Esophagus squamous epithelium (tissue), 4 donors: Measurements from ENCODE around the gene ARHGAP4.

Experiments used
- CTCF ChIP-seq, 6 experiments: fragments of 450-650 bp in 4 of 6; fragments of 200-600 bp in 2 of 6; sonication (generic) in 2 of 6; IDR thresholded peaks; one replicate each; pipeline ENCODE4 v1.5.1; 2016 to 2019; ENCODE audit warnings: antibody characterized with exemption in 6 of 6, mild to moderate bottlenecking in 4 of 6, moderate library complexity in 4 of 6
- POLR2A ChIP-seq, 4 donors: fragments of 450-650 bp; IDR thresholded peaks; one replicate each; pipeline ENCODE4 v1.6.1; 2017; ENCODE audit warnings: antibody characterized with exemption in 4 of 4, mild to moderate bottlenecking in 4 of 4, moderate library complexity in 3 of 4

- no peak for TF ChIP-seq CTCF (IDR thresholded peaks at IDR 0.05)
- TF ChIP-seq POLR2A (IDR thresholded peaks at IDR 0.05), result no peak
Measured at GRCh38 chrX:153910446-153910845, 15.6 kb downstream of the ARHGAP4 start.
